Measurements from ENCODE around the gene SNAPC1. TPM values are rescaled to one million over a fixed set of nuclear protein-coding genes. Genes with fewer than 3 reads are reported as not detected.
A peak's percentile ranks its signal among the peaks of the same experiment; 100 is the strongest.

Gene SNAPC1
- total RNA-seq, 2 donors from 2014 or later, result 6.2 to 9.5 TPM

- peak overlapping the region; percentile 92 to 96 for H3K27ac ChIP-seq
- TF ChIP-seq CTCF (IDR thresholded peaks at IDR 0.05), result no peak
- no peak overlapping the region for H3K4me3 ChIP-seq
- no peaks in the 10 kb centered on the region for H3K9me3 ChIP-seq
- DNase-seq (ENCODE audit: low spot score), result no peak
- peaks cover 14% of the 10 kb centered on the region for H3K36me3 ChIP-seq
- no peaks in the 10 kb centered on the region for H3K27me3 ChIP-seq
- H3K4me1 ChIP-seq, result peaks cover 0 to 33% of the 10 kb centered on the region in 2 donors
Measured at GRCh38 chr14:61766151-61766550, 3.9 kb downstream of the SNAPC1 start.

- no peak for TF ChIP-seq CTCF (IDR thresholded peaks at IDR 0.05)
- no peak overlapping the region for H3K4me3 ChIP-seq
- no peaks in the 10 kb centered on the region for H3K27me3 ChIP-seq
- DNase-seq (ENCODE audit: low spot score), result no peak
- peaks cover 0 to 30% of the 10 kb centered on the region in 2 donors for H3K4me1 ChIP-seq
- no peaks in the 10 kb centered on the region for H3K9me3 ChIP-seq
- peaks cover 14% of the 10 kb centered on the region for H3K36me3 ChIP-seq
- H3K27ac ChIP-seq, result peak overlapping the region in 1 of 2 donors; percentile 57
Measured at GRCh38 chr14:61768240-61768639, 6.0 kb downstream of the SNAPC1 start.

- no peak for TF ChIP-seq CTCF (IDR thresholded peaks at IDR 0.05)
- DNase-seq (ENCODE audit: low spot score), result no peak
- H3K27me3 ChIP-seq, result no peaks in the 10 kb centered on the region
- peaks cover 0 to 17% of the 10 kb centered on the region in 2 donors for H3K4me1 ChIP-seq
- peak overlapping the region in 1 of 2 donors; percentile 2 for H3K27ac ChIP-seq
- no peak overlapping the region for H3K4me3 ChIP-seq
- no peaks in the 10 kb centered on the region for H3K9me3 ChIP-seq
- H3K36me3 ChIP-seq, result peaks cover 26% of the 10 kb centered on the region
Measured at GRCh38 chr14:61769893-61770292, 7.7 kb downstream of the SNAPC1 start.

- H3K27me3 ChIP-seq, result no peaks in the 10 kb centered on the region
- TF ChIP-seq CTCF (IDR thresholded peaks at IDR 0.05), result no peak
- H3K4me3 ChIP-seq, result no peak overlapping the region
- peaks cover 52% of the 10 kb centered on the region for H3K36me3 ChIP-seq
- H3K9me3 ChIP-seq, result no peaks in the 10 kb centered on the region
- no peak for DNase-seq (ENCODE audit: low spot score)
- H3K27ac ChIP-seq, result no peak overlapping the region
- no peaks in the 10 kb centered on the region for H3K4me1 ChIP-seq
Measured at GRCh38 chr14:61774861-61775260, 12.6 kb downstream of the SNAPC1 start.

DNA sequence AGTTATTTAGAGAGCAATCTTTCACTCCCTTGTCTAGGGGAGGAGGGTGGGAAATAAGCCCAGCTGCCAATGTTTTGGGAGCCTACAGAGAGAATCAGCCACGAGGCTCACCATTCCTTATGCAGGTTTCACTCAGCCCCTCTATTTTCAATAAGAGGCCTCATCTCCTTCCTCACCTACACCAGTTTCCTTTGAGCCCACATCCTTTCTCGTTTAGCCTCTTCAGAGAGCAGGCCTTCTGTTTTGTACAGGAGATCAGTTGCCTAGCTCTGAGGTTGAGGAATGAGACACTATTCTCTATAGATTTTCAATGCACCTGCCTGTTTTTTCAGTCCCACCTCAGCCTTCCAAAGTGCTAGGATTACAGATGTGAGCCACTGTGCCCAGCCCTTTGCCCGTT lies 17.9 kb downstream of the SNAPC1 start:
- TF ChIP-seq CTCF (IDR thresholded peaks at IDR 0.05), result no peak
- no peaks in the 10 kb centered on the region for H3K4me1 ChIP-seq
- H3K9me3 ChIP-seq, result no peaks in the 10 kb centered on the region
- DNase-seq (ENCODE audit: low spot score), result no peak
- no peak overlapping the region for H3K4me3 ChIP-seq
- no peak overlapping the region for H3K27ac ChIP-seq
- peaks cover 65% of the 10 kb centered on the region for H3K36me3 ChIP-seq
- no peaks in the 10 kb centered on the region for H3K27me3 ChIP-seq

- TF ChIP-seq CTCF (IDR thresholded peaks at IDR 0.05), result no peak
- Histone ChIP-seq H3K36me3 (peaks cover 13% of the 10 kb centered on the region), H3K9me3 (no peaks in the 10 kb centered on the region), H3K27me3 (no peaks in the 10 kb centered on the region), H3K4me1 (no peaks in the 10 kb centered on the region), H3K4me3 (no peak overlapping the region), H3K27ac (no peak overlapping the region)
- no peak for DNase-seq (ENCODE audit: low spot score)
Measured at GRCh38 chr14:61797309-61797708, 35.1 kb downstream of the SNAPC1 start.
